Medulla oblongata (tissue), 1 donor: ENCODE results near the gene ECI2.
"Not testable (repeated sequence)": the region's sequence is repeated elsewhere in the genome, so short reads cannot be mapped to it uniquely, and the experiment has no call there.

Source experiments
- DNase-seq: peaks from one replicate; pipeline ENCODE4 v3.0.0-alpha.2; 2015; ENCODE audit errors: extremely low spot score

The ECI2 gene

GRCh38 chr6:4138186-4138585 is 2.8 kb upstream of the ECI2 start:
- no peak for DNase-seq

- no peak for DNase-seq
These were observed 1.0 kb upstream of the ECI2 start for GRCh38 chr6:4136354-4136831.

GRCh38 chr6:4135665-4136353 is 434 bp upstream of the ECI2 start:
- DNase-seq: peak; percentile 97

- DNase-seq: peak; percentile 21
These were observed 1.2 kb downstream of the ECI2 start for GRCh38 chr6:4133941-4134838.

- no peak for DNase-seq
These were observed 4.9 kb downstream of the ECI2 start for GRCh38 chr6:4130357-4130987.

GRCh38 chr6:4129446-4129845 is 5.9 kb downstream of the ECI2 start:
- DNase-seq: no peak

GRCh38 chr6:4128748-4129147 is 6.6 kb downstream of the ECI2 start:
- DNase-seq: no peak

GRCh38 chr6:4128072-4128471 is 7.3 kb downstream of the ECI2 start:
- no peak for DNase-seq

GRCh38 chr6:4125933-4126864 is 9.2 kb downstream of the ECI2 start:
- DNase-seq: no peak

GRCh38 chr6:4125500-4125899 is 9.9 kb downstream of the ECI2 start:
- no peak for DNase-seq

- DNase-seq: no peak
These were observed 11.0 kb downstream of the ECI2 start for GRCh38 chr6:4124351-4124750.

GRCh38 chr6:4115741-4116140 is 19.6 kb downstream of the ECI2 start:
- no peak for DNase-seq

GRCh38 chr6:4114123-4114522 is 21.3 kb downstream of the ECI2 start:
- DNase-seq: no peak

- DNase-seq: no peak
These were observed 21.7 kb downstream of the ECI2 start for GRCh38 chr6:4113649-4114048.

GRCh38 chr6:4112366-4112765 is 23.0 kb downstream of the ECI2 start:
- no peak for DNase-seq

- not testable (repeated sequence) for DNase-seq
These were observed 26.0 kb downstream of the ECI2 start for GRCh38 chr6:4109363-4109815.

GRCh38 chr6:4108561-4109093 is 26.7 kb downstream of the ECI2 start:
- no peak for DNase-seq

GRCh38 chr6:4107873-4108272 is 27.5 kb downstream of the ECI2 start:
- no peak for DNase-seq

GRCh38 chr6:4105980-4106536 is 29.3 kb downstream of the ECI2 start:
- no peak for DNase-seq

GRCh38 chr6:4103929-4104328 is 31.4 kb downstream of the ECI2 start:
- DNase-seq: no peak
